Endothelial cell of umbilical vein (primary cell): ENCODE data around the gene IGF2BP1.

Source experiments
- EZH2 ChIP-seq: IDR thresholded peaks from 2 replicates; pipeline ENCODE4 v1.6.1; 2012; ENCODE audit warnings: borderline replicate concordance, low read depth, mild to moderate bottlenecking, moderate library complexity, low read length, inconsistent platforms; ENCODE audit not compliant: severe bottlenecking
- TF ChIP-seq, protein P1 (sequence below), 2 donors: IDR thresholded peaks; 1 replicate in 1 of 2; 2 replicates in 1 of 2; pipeline ENCODE4 v1.5.1; 2011; ENCODE audit warnings: low read length in 2 of 2, mild to moderate bottlenecking in 2 of 2, moderate library complexity in 2 of 2, control low read depth in 1 of 2, inconsistent platforms in 1 of 2, low read depth in 1 of 2; ENCODE audit not compliant: insufficient read depth in 1 of 2; ENCODE audit errors: extremely low read depth in 1 of 2

DNA sequence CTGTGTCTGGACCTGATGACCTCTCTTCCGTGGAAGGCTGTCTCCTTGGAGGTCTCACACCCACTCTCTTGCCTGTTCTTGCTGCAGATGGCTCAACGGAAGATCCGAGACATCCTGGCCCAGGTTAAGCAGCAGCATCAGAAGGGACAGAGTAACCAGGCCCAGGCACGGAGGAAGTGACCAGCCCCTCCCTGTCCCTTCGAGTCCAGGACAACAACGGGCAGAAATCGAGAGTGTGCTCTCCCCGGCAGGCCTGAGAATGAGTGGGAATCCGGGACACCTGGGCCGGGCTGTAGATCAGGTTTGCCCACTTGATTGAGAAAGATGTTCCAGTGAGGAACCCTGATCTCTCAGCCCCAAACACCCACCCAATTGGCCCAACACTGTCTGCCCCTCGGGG is 52.1 kb downstream of the IGF2BP1 start:
- TF ChIP-seq EZH2: no peak
- TF ChIP-seq, protein P1, sequence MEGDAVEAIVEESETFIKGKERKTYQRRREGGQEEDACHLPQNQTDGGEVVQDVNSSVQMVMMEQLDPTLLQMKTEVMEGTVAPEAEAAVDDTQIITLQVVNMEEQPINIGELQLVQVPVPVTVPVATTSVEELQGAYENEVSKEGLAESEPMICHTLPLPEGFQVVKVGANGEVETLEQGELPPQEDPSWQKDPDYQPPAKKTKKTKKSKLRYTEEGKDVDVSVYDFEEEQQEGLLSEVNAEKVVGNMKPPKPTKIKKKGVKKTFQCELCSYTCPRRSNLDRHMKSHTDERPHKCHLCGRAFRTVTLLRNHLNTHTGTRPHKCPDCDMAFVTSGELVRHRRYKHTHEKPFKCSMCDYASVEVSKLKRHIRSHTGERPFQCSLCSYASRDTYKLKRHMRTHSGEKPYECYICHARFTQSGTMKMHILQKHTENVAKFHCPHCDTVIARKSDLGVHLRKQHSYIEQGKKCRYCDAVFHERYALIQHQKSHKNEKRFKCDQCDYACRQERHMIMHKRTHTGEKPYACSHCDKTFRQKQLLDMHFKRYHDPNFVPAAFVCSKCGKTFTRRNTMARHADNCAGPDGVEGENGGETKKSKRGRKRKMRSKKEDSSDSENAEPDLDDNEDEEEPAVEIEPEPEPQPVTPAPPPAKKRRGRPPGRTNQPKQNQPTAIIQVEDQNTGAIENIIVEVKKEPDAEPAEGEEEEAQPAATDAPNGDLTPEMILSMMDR (IDR thresholded peaks at IDR 0.05; ENCODE audit: extremely low read depth in 1 of 2, insufficient read depth in 1 of 2, low read depth in 1 of 2, low read length in 2 of 2): no peak
